ENCODE data around the gene REXO1.

REXO1 gene

GRCh38 chr19:1847684-1848398 is 442 bp downstream of the REXO1 start:
- peak; percentile 75 for DNase-seq

- DNase-seq = no peak
These were observed 967 bp downstream of the REXO1 start for GRCh38 chr19:1847348-1847683.

- DNase-seq = no peak
These were observed 1.6 kb downstream of the REXO1 start for GRCh38 chr19:1846517-1847204.

DNA sequence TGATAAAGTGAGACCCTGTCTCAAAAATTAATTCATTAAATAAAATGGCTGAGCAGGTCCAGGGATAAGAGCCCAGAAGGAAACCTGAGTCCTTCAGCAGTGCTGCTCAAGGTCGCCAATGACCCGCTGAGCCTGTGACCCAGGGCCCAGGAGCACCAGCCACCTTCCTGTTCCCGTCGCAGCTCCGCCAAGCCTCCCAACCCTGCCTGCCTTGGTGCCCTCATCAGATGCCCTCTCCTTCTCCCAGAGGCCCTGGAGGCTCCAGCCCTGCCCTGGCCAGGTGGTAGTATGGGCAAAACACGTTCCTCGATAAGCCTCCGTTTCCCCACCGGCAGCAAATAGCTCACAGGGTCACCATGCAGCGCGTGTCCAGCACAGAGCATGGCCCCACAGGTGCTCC is 2.6 kb downstream of the REXO1 start:
- no peak for DNase-seq

DNA sequence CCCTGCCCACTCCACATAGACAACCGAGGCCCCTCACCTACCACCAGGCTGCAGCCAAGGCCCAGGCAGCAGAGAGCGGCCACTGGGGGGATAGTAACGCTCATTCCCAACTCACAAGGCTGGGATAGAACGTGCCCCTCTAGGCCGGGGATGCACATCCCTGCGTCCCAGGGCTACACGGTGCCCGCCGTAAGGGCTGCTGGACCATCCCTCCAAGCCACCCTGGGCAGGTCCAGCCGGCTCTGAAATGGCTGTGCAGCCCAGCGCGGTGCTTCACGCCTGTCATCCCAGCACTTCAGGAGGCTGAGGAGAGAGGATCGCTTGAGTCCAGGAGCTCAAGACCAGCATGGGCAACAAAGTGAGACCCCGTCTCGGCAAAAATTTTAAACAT is 3.2 kb downstream of the REXO1 start:
- no peak for DNase-seq

DNA sequence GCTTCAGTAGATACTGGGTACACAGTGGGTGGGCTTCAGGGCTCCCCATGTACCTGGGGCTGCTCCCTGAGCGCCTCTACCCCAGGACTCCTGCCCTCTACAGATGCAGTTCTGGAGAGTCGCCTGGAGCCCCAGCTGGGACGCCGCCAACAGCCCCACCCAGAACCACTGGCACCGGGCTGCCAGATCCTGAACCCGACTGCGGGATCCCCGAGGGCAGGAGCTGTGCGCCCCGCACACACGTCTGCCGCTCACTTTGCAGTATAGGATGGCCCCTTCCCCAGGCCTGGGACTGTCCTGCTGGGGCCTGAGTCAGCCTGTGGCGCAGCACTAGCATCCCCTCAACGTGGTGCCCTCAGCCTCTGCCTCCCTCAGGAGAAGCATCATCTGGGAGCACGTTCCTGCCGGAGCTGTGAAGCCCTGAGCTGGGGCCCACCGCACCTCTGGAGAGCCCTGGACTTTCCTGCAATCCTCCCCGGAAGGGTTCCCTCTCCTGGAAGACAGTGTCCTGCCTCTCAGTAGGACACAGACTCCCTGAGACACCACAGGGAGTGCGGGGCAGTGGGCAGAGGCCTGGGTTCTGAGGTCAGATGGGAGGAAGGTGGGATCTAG is 3.7 kb downstream of the REXO1 start:
- no peak for DNase-seq

DNA sequence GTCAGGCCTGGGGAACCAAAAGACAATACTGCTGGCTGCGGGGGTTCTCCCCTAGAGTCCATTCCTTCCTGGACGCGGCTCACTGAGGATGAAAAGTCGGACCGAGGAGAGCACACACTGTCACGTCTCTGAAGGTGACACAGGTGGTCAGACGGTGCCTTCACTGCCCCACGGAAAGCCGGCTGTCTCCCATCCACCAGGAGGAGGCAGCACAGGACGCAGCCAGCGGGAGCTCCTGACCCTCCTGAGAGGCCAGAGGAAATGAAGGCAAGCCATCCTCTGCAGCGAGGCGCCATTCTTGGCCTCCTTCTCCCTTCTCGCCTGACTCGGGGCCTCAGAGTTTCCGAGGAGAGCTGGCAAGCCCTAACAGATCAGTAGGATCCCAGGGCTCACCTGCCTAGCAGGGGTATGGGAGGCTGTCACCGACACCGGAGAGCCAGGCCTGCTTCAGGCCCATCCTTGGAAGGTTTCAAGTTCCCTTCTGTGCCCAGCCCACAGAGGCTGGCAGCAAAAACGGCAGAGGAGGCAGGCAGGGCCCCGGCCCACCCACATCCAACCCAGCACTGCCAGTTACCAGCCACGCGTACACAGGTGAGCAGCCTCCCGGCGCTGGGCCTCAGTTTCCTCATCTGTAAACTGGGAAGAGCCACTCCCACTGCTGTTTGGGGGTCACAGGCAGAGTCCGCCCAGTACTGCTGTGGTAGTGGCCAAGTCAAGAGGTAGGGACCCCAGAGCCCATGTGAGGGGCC is 4.5 kb downstream of the REXO1 start:
- no peak for DNase-seq

DNA sequence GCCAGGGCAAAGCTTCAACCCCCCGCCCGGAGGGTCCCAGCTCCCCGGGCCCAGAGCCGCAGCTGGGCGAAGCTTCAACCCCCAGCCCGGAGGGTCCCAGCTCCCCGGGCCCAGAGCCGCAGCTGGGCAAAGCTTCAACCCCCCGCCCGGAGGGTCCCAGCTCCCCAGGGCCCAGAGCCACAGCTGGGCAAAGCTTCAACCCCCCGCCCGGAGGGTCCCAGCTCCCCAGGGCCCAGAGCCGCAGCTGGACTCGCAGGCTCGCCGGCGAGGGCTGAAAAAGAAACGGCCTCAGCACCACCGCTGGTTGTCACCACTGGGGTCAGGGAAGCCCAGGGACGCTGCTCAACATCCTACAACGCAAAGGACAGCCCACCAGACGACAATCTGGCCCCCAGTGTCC is 5.2 kb downstream of the REXO1 start:
- no peak for DNase-seq

DNA sequence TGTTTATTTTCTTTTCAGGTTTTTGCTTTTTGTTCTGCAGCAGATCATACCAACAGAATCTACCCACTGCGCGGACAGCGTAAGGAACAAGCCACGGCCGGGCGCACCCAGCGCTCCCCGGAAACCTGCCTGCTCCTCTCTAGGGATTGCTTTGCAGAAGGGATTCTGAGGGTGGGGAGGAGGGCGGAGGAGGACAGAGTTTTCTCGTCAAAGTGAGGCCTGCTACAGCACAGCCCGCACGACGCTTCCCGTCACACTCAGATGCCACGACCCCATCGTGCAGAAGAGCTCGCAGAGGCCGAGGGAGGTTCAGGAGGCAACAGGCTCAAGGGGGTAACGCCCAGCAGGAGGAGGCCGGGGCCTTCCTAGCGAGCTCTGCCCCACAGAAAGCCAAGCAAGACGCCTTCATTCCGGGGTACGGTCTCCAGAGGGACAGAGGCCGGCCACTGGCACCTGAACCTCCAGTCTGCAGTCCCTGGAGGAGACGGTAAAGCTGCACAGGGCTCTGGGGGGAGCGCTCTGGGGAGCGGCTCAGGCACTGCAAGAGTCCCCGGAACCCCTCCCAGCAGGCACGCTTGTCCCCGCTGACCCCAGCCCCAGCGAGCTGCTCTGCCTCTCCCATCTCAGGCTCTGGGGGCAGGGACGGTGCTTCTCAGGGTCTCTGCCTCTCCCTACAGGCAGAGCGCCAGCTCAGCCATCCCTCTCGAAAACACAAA is 6.9 kb downstream of the REXO1 start:
- DNase-seq = no peak

DNA sequence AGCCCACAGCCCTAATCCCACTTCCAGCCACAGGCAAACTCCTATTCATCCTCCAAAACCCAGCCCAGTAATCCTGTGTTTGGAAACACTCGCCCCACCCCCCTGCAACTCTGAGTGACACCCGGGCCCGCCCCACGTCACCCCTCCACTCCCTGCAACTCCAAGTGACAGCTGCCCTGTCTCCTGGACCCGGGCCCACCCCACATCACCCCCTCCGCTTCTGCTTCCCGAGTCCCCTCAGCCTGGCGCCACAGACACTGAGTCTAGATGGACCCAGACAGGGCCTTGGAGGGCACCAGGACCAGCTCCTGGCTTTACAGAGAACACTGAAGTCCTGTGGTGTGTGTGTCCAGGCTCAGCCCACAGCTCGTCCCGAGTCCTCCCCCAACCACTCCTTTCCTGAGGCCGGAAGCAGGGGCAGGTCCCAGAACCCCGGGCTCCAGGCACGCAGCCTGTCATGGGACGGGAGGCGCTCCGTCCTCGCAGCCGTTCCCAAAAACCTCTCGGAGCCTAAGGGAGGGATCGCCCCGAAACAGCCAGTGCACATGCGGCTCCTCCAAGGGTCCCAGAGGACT is 7.7 kb downstream of the REXO1 start:
- DNase-seq = no peak

DNA sequence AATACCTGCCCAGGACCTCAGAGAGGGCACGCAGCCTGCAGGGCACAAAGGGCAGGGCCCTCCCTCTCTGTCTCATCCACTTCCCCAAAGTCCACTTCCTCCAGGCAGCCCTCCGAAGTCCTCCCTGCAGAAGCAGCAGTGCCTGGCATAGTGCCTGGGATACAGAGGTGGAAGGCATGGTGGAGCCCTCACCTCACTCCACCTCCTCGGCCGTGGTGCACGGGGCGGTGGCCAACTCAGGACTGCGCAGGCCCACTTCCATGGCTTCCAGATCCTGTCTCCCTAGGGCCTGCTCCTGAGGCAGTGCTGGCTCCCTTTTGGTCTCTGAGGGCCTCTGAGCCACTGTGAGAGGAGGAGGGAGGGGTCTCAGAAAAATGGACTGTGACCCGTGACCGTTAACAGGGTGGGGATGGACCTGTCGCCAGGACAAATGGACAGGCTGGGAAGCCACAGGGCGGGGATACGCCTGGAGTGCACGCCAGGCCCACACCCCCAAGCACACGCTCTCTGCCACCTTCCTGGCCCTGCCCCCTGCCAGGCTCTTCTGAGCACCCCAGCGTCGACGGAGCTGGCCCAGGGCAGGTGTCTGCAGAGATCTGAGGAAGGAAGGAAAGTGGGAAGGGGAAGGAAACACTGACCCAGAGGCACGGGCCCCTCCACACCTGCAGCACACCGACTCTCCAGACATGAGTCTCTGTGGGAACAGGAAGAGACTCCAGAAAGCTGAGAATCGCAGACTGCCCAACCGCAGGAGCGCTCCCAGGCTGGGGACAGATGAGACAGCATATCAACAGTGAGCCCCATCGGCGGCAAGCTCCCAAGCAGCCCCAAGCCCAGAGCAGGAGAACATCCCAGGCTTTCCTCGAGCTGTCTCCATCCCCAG is 8.4 kb downstream of the REXO1 start:
- no peak for DNase-seq

DNA sequence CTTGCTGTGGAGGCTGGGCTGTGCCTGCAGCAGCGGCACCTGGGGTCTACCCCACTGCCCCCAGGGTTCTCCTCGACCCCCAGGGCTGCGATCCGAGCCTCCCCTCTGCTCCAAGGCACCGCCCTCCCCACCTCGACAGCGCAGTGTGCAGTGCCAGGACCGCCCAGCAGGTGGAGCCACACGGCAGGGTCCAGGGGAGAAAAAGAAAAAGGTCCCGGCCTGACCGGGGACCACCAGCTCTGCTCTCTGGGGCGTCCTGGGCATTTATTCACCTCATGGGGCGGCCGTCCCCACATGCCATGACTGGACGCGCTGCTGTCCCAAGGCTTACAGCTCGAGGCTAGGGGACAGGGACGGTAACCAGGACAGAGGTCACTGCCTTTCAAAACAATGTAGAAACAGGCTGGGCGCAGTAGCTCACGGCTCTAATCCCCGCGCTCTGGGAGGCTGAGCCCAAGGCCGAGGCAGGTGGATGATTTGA is 10.6 kb downstream of the REXO1 start:
- peak; percentile 88 for DNase-seq

DNA sequence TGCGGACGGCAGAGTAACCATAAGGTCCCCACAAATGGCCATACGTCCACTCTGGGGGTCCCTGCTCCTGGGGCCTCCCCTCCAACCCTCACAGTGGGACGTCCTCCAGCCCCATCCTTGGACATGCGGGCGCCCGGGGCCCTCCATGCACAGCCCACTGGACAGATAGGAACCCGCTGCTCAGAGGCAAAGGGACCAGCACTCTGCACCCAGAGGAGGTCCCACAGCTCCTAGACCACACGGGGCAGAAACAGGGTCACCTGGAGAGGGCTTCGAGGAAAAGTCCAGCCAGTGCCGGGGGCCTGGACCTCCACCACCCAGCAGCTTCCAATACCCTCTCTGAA is 11.1 kb downstream of the REXO1 start:
- DNase-seq = no peak

- no peak for DNase-seq
These were observed 11.6 kb downstream of the REXO1 start for GRCh38 chr19:1836458-1837221.

DNA sequence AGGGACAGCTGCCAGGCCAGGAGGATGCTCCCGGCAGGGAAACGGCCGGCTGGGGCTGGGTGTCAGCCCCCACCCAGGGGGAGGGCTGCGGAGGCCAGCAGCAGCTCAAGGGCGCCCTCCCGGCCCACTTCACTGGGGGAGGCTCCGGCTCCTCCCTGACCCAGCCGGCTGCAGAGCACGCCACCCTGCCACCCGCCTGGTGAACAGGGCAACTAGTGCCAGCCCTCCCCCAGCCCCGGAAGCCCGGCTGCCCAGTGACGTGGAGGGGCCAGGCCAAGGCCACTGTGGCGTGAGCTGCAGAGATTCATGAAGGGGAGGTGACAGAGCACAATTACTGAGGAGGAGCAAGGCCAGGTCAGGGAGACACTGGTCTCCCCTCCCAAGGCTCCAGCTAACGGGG is 14.7 kb downstream of the REXO1 start:
- DNase-seq = no peak

- DNase-seq = no peak
These were observed 16.1 kb downstream of the REXO1 start for GRCh38 chr19:1832046-1832663.

DNA sequence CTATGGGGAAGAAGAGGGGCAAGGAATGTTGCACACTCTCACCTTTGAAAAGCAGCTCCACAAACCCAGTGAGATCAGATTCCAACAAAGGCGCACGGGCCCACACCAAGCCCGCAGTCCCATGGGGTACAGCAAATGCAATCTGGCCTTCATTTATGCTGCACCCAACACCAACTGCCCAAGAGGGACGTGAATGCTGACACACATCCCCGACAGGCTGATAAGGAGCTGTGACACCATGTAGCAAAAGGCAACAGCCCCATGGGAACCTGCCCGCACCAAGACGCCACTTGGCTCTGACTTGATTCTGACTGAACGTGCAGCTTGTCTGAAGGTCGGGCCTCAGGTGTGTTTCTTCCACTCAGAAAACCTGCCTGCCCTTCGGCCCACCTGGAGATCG is 17.3 kb downstream of the REXO1 start:
- no peak for DNase-seq

DNA sequence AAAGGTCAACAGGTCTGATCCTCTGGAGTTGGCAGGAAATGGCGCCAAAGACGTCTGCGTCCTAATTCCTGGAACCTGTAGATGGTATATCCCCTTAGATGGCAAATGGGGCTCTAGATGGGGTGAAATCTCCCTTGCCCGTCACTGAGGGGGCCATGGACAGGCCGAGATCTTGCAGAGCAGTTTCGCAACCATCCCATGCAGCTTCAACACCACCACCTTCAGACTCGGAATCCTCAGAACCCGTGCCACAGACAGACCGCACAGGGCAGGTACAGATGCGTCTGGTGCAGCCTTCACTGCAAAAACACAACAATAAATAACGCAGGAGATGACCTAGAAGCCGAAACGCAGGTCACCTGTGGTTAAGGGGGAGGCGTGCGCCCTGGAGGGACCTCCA is 17.7 kb downstream of the REXO1 start:
- DNase-seq = no peak

DNA sequence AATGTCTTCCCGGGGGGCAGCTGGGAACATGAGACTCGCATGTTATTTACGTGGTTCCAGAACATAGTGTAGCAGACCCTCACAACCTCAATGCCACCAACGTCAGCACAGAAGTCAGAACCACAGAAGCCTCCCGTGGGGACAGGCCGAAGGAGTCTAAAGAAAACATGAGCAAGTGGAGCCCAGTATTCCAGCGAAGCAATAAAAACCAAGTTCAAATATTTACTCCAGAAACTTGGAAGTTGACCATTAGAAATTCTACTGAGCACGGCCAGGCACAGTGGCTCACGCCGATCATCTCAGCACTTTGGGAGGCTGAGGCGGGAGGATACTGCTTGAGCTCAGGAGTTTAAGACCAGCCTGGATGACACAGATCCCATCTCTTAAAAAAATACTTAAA is 18.3 kb downstream of the REXO1 start:
- DNase-seq = no peak
